Liver (tissue), 3 donors: ENCODE data around the gene CLEC16A.

Experiments used
- ATF3 ChIP-seq: IDR thresholded peaks from 2 replicates; pipeline ENCODE4 v1.6.1; 2016; ENCODE audit warnings: antibody characterized with exemption
- CTCF ChIP-seq: fragments of 150-350 bp; IDR thresholded peaks from 2 replicates; pipeline ENCODE4 v1.5.1; 2017; ENCODE audit warnings: improper control_type of control experiment, low read depth, low read length; ENCODE audit not compliant: missing input control
- JUND ChIP-seq, 2 donors: IDR thresholded peaks; 2 replicates each; pipeline ENCODE4 v1.6.1; 2016; ENCODE audit warnings: antibody characterized with exemption in 2 of 2
- MAX ChIP-seq: IDR thresholded peaks from 2 replicates; pipeline ENCODE4 v1.6.1; 2016; ENCODE audit warnings: antibody characterized with exemption
- donor health status: healthy.
- donor health status: healthy.

GRCh38 chr16:11010575-11011221 is 66.3 kb downstream of the CLEC16A start:
- TF ChIP-seq CTCF (no peak), JUND (IDR thresholded peaks at IDR 0.05) (no peak), ATF3 (no peak), MAX (no peak)
